Fibroblast of peridontal ligament (primary cell): ENCODE measurements around the gene FAM124A.
A peak's percentile ranks its signal among the peaks of the same experiment; 100 is the strongest.

Source experiments
- DNase-seq: peaks from one replicate; pipeline ENCODE4 v3.0.0-alpha.2; 2010; ENCODE audit errors: extremely low read depth

The FAM124A gene

DNA sequence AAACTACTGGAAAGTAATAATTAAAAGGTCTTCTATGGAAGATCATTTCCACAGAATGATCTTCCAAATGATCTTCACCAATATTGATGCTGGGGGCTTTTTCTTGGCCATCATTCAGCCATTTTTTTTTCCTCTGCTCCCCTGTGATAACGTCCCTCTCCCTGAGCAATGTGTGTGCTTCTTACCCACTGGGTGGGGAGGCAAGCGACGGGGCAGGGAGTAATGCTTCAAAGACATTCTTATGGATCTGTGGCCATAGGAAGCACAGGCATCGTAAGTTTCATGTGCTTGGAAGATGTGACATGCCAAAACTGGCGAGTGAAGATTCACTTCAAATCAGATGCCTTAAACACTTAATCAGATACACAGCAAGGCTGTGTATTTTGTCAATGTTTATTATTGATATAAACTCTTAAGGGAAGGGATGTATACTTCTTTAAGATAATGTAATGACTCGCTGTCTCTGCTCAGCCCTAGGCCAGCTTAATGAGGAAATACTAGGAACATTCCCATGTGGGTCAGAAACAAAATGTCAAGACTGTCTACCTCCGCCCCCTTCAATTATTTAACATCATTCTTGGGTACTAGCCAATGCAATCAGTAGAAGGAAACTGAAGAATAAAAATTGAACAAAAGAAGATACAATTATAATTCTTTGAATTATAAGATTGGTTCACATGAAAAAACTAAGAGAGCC lies 83.2 kb downstream of the FAM124A start:
- peak; percentile 11 for DNase-seq

DNA sequence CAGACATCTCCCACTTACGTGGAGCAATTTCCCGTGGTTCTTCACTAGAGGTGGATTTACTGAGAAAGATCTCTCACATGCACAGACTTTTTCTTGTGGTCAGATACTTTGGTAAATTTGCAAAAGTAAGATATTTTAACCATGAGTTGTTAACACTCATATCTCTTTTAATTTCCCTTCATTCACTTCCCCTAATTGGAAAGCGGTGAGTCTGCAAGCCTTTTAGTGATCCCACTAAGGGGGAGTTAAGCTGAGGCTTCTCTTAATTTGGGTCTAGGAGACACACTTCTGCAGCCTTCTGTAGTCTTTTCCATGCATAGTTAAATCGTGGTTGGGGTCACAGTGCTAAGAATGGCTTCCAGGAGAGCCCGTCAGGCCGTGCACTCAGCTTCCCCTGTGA lies 86.6 kb downstream of the FAM124A start:
- no peak for DNase-seq

DNA sequence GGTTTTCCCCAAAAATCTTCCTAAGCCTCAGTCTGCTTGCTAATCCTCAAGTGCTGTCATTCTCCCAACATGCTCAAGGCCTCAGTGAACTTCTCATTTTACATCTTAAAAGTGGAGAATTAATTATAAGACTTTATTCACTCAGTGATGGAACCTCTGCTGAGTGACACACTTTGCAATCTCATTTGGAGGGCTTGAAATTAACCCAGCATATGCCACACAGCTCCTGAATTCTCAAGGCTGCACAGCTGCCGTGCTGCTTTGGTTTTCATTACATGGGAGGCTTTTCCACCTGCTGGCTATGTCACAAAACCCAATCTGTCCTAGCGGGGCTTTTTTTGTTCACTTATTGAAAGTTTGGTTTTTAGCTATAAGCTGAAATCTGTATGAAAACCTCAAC lies 89.0 kb downstream of the FAM124A start:
- no peak for DNase-seq

DNA sequence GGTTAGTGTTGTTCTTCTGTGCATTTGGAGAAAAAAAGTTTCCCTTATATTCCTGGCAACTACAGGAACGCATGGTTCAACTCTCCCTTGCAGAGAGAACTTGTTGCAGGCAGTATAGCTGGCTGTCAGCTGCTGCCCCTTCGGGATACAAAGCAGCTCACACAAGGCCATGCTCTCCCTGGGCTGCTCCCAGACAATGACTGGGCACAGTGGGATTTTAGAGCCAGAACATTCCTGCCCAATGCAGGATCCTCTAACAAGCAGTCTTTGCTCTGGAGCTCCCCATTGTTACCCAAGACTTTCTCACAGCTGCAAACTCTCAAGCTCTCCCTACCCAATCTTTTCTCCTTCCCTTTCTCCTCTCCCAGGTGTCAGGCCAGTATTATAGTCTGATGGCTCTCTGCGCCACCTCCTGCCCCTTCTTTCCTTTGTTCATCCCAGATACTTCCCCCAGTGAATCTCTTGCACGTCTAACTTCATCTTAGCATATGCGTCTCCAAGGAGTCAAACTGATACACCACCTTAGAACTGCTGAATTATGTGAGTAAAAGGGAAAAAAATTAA lies 89.8 kb downstream of the FAM124A start:
- DNase-seq, result no peak

DNA sequence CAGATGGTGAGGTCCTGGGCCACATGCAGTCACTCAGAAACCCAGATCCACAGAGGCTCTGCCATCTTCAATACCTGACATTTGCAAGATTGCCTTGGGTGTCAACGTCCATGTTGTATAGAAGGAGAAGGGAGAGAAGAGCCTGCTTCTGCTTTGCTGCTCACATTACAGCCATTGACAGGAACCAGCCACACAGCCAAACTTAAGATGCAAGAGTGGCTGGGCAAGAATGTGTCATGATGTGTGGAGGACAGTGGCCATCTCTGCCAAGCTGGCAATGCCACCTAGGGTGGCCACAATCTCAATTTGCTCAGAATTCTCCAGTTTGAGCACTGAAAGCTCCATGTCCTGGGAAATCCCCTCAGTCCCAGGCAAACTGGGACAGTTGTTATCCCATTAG lies 91.4 kb downstream of the FAM124A start:
- no peak for DNase-seq

DNA sequence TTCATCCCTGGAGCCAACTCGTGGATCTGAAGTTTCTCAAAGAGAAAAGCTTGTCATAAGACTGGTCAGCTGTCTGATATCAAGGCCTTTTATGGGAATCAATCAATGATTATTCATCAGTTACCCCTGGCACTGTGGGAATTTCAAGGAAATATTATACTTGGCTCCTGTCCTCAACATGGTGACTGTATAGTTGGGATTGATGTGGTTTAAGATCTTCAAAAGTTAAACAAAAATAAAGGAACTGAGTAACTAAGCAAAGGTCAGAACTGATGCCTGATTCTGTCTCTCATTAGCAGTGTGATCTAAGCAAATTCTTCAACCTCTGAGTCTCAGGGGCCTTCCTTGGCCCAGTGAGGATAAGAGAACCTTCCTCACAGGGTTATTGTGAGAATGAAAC lies 95.1 kb downstream of the FAM124A start:
- peak; percentile 90 for DNase-seq

DNA sequence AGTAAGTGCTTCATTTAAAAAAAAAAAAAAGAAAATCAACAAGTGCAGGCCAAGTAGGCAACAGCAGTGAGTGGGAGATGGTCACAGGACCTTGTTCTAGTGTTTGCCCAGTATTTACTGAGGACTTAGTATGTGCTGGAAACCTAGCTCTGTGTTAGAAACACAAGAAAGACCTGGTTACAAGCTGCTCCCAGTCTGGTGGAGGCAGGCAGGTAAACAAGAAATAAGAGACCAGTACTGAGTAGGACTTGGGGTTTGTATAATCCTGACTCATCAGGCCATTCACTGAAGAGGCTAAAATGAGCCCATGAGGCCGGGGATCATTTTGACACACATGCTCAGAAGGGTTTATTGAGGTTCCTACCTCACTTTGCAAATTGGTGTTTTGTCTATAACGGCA lies 95.8 kb downstream of the FAM124A start:
- peak; percentile 7 for DNase-seq

DNA sequence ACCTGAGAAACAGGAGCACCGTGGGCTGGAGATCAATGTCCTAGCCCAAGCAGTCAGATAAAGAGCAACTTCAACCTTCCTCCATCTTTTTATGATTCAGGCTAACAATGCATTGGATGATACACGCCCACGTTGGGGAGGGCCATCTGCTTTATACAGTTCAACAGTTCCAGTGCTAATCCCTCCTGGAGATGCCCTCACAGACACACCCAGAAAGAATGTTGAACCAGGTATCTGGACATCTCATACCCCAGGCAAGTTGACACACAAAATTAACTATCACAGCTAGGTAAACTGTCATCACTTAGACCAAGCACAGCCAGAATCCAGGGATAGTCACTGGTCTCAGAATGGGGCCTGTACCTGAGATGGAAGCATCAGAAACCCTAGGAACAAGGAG lies 96.7 kb downstream of the FAM124A start:
- no peak for DNase-seq

DNA sequence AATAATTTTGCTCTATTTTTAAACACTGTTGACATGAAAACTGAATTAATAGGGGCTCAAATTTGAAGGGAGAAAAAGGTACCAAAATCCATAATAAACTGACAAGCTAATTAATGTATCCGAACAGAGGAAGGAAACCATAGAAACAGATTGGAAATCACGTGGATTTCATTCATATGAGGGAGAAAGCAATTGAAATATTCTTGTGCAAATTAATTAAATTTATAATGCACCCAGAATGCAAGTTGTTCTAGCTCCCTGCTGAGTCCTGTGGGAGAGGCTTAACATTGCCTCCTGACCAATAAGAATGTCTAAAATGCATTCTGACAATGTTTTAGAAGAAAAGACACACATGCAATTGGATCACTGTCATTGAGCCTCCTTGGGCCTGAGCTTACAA lies 99.6 kb downstream of the FAM124A start:
- no peak for DNase-seq

DNA sequence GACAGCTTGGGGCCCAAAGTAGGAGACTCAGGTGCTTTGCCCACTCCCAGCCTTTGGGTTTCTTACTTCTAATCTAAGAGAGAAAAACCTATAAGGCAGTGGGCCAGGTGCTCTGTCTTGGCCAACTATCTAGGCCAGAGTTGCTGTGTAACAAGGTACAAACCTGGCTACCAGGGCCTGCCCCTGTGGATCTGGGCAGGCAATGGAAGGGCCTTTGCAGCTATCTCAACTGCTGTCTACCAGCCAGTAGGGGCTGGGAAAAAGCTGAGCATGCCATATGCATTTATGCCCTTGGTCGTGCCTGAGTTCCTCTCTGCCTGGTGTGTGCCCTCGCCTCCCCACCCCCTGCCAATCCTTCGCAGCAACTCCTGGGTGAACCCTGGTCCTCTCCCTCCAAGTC lies 100.6 kb downstream of the FAM124A start:
- DNase-seq, result no peak

DNA sequence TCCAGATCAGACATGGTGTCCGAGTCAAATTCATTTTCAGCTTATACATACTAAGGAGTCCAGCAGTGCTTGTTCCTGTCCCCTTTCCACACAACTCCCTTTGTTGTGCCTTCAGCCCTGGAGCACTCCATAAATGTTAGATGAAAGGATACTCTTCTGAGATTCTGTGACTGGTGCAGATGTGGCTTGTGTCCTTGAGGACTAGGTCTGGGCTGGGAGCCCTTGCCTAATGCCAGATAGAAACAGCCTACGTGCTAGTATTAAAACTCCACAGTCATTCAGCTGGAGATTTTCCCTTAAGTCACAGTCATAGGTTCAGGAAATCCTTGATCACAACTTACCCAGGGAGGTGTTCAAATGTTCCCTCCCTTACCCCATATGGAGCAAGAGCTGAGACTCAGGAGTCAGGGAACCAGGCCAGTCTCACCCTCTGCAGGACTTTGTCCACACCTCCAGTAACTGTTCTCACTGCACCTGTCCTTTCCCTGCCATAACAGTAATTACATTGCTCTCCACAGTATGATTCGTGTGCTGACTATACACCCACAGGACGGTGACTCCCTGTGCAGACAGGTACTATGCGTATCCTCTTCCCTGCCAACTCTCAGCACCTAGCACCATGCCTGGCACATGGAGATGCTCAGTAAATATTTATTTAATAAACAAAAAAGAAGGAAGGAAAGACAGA lies 101.8 kb downstream of the FAM124A start:
- no peak for DNase-seq

DNA sequence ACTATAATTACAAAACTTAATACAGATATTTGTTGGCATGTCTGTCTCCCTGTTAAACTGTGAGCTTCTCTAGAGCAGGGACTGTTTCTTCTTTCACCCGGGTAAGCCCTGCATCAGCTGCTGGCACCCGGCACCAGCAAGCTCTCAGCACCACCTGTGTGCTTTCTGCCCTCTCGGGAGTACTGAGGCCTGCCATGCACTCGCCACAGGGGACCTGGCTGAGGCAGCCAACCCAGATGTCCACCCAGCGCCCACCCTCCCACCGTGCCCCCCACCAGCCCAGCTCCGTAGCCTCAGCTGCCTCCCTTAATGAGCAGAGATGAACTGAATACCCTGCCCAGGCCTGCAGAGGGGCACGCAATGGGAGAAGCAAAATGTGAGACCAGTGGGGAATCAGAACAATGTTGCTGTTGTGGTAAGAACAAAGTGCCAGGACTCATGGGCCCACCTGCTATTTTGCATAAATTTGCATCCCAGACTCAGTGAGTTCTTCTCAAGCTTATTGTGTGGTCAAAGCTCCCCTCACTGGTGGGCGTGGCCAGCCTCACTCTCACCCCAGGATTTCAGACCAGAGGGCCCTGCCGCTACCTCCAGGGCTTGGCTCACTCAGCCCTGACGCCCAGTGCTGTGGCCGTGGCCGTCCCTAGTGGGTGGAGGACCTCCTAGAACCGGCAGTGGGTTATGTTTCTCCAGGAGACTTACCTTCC lies 102.7 kb downstream of the FAM124A start:
- no peak for DNase-seq

DNA sequence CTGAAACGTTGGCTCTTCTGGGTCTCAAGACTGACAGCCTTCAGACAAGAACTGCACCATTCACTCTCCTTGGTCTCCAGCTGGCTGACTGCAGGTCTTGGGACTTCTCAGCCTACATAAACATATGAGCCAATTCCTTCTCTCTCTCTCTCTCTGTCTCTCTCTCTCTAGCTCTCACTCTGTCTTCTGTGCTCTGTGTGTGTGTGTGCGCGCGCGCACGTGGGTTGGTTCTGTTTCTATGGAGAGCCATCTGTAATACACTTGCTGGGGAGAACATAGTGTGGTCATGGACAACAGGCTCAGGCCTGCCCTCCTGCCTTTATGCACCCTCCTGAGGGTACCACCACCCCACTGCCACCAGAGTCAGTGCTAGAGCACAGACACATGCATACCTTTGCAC lies 103.6 kb downstream of the FAM124A start:
- DNase-seq, result no peak

DNA sequence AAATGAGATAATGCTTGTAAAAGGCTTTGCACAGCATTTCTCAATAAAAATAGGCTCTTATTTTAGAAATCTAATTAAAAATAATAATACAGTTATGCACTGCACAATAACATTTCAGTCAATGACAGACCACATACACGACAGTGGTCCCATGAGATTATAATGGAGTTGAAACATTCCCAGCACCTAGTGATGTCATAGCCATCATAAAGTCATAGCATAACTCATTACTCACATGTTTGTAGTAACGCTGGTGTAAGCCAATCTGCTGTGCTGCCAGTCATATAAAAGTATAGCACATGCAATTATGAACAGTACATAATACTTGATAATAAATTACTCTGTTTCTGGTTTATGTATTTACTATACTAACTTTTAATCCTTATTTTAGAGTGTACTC lies 104.6 kb downstream of the FAM124A start:
- DNase-seq, result peak; percentile 14

DNA sequence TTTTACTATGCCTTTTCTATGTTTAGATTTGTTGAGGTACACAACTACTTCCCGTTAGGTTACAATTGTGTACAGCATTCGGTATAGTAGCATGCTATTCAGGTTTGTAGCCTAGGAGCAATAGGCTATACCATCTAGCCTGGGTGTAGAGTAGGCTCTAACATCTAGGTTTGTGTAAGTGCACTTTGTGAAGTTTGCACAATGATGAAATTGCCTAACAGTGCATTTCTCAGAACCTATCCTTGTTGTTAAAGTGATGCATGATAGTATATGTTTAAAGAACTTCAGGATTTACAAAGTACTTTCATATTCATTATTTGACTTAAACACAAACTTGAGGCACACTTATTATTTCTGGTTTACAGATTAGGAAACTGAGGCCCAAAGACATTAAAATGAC lies 105.8 kb downstream of the FAM124A start:
- DNase-seq, result no peak

DNA sequence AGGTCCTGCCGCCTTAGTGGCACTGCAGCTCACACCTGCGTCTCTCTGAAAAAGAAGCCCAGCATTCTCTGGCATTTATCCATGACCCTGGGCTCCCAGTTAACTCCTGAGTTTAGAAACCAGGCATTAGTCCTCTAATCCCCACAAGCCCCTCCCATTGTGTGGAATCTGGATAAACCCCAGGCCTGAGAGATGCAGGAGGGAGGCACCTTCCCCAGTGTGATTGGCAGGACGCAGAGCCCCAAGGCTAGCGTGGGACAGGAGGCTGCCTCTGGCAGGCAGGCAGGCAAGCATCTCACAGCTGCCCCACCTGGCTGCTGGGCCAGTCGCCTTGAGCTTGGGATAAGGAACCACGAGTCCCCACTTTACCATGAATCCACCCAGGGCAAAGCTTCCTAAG lies 106.3 kb downstream of the FAM124A start:
- no peak for DNase-seq

DNA sequence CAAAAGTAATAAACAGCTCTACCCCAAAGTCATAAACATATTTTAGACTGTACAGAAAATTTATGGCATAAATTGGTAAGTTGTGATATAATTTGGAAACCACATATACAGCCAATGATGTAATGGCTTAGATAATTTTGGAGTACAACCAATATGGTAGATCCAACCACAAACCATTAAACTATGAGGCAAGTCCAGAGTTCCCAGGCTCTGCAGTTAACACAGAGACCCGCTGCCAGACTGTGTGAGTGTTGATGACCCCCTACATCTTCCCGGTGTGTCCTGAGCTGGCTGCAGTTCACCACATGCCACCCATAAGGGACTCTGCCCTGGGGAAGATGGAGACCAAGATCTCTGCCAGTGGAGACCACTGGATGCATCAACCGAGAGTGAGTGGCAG lies 107.4 kb downstream of the FAM124A start:
- DNase-seq, result peak; percentile 29

DNA sequence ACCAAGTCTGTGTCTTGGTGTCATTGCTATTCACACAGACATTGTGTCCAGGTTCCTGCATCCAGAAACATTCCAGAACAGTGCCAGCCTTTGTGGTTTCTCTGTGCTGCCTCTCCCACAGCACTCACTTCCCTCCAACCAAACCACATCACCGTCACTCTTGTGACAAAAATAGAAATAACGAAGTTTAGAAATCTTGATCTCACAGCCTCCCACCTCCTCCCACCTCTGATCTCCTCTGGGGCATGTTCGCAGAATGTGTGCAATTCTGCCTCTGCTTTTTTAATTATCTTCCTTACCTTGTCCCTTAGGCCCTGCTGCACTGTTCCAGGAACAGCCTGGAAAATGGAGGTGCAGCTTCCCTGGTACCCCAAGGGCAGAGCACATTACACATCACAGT lies 108.6 kb downstream of the FAM124A start:
- DNase-seq, result peak; percentile 65

DNA sequence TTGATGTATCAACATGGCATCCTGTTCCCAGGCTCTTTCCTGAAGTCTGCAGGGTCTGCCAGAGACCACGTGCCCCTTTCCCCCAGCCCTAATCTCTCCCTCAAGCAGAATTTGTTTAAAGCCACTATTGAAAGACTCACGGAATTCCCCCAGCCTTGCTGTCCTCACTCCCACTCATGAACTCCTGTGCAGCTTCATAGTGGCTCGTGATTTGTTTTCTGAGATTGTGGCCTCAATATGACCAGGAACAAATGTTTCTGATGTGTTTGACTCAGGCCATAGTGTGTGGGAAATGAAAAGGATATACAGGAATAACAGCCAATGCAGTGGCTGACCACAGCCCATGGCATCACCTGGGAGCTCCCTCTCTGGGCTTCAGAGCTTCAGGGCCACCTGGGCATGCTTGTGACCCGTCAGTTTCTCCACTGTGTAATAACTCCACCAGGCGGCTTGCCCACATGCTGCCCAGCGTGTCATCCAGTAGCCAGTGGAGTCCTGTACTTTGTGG lies 109.2 kb downstream of the FAM124A start:
- no peak for DNase-seq

DNA sequence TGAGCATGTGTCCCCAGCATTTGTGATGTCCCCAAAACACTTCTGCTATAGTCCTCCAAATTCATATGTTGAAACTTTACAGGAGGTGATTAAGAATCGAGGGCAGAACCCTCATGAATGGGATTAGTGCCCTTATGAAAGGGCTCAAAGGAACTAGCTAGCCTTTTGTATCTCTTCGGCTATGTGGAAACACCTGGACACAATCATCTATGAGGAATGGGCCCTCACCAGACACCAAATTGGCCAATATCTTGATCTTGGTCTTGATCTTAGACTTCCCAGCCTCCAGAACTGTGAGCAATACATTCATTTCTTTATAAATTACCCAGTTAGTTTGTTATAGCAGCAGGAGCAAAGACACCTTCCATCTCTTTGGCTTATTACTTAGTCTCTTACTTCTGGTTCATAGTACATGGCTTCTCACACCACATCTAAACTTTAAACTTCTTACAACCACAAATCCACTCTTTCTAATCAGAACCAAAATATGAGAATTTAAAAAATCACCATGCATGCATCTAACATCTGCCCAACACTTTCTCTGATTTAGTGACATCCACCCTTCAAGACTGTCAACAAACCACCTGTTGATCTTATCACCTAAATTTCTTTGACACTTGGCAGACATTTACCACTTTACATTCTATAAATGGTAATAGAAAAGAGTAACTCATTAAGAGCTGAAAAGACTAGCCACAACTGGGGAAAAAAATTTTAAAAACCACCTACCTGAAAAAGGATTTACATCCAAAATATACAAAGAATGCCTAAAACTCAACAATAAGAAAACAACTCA lies 110.6 kb downstream of the FAM124A start:
- DNase-seq, result no peak

DNA sequence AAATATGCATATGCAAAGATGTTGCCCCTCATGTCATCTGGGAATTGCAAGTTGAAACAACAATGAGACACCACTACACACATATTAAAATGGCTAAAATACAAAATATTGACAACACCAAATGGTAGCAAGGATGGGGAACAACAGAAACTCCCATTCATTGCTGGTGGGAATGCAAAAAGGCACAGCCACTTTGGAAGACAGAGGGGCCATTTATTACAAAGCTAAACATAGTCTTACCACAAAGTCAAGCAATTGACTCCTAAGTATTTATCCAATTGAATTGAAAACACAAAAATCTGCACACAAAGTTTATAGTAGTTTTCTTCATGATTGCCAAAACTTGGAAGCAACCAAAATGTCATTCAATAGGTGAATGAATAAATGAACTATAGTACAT lies 111.2 kb downstream of the FAM124A start:
- DNase-seq, result no peak

DNA sequence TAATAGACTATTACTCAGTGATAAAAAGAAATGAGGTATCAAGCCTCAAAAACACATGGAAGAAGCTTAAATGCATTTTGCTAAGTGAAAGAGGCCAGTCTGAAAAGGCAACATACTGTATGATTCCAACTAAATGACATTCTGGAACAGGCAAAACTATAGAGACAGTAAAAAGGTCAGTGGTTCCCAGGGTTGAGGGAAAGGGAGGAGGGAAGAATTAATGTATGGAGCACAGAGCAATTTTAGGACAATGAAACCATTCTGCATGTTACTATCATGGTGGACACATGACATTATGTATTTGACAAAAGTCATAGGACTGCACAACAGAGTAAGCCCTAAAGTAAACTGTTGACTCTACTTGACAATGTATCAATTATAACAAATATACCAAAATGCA lies 111.6 kb downstream of the FAM124A start:
- DNase-seq, result no peak
